NCI-H526 treated with DMSO at 0.1 percent for 48 hours (cell line): ENCODE results near the gene GNA14.
"Not testable (repeated sequence)": the region's sequence is repeated elsewhere in the genome, so short reads cannot be mapped to it uniquely, and the experiment has no call there.

ENCODE experiments used
- DNase-seq: peaks from one replicate; lab custom pipeline; 2025; lab: John Stamatoyannopoulos, UW

Gene GNA14

DNA sequence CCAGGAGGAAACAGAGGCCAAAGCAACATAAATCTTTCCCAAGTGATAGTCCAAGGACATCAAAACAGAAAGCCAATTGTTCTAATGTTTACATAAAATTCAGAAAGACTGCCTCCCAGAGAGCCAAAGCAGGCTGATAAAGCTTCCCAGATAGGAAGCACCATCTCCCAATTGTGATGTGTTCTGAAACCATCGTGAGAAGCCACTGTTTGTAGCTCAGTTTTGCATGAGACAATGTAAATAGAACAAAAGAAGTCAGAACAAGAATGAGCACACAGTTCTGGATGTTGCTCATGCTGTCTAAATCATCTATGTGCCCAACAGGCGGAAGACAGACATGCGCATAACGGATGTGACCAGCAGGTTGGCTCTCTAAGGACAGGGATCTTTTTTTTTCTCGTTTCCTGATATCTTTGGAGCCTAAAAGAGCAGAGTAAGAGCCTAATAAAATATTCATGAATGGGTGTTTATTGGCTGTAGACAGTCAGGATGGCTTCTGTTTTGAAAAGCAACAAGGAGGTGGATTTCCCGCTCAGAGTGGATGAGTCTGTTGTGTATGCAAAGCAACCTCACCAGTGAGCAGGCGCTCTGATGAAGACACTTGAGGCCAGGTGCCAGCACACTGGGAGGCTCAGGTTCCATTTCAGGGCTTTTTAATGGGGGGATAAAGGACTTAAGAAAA lies 113.6 kb downstream of the GNA14 start:
- DNase-seq, result peak; percentile 93

GRCh38 chr9:77533671-77534070 lies 114.5 kb downstream of the GNA14 start:
- no peak for DNase-seq

GRCh38 chr9:77532607-77533006 lies 115.5 kb downstream of the GNA14 start:
- no peak for DNase-seq

GRCh38 chr9:77531400-77531799 lies 116.7 kb downstream of the GNA14 start:
- no peak for DNase-seq

DNA sequence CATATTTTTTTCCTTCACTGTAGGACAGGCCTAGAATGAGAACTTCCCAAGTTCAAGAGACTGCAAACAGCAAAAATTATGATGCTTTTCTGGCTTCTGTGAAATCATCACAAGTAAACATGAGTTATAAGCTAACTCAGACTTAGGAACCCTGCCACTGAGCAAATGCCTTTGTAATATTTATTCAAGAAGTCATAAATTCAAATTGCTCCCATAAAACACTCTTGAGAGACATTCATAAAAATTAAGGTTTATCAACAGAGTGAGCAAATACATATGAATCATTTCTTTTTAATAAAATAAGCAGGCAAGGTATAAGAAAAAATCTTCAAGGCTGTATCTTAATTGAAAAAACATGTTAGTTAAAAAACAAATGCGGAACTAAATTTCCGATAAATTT lies 124.2 kb downstream of the GNA14 start:
- DNase-seq, result peak; percentile 41

DNA sequence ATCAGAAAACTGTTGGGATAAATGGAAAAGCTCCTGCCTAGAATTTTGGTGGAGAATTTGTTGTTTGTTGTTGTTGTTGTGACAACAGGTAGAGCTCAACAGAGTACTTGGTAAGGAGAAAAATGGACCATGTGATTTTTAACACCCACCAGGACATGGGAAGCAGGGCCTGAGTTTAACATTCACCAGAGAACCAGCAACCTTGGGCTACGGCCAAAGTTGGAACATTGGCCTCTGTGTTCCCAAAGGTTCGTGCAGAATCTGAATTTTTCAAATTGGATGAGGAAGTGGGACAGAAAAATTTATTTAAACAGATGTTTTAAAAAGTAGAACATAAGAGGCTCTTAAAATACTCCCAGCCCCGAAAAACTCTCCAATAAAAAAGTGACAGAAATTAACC lies 127.0 kb downstream of the GNA14 start:
- DNase-seq, result no peak

DNA sequence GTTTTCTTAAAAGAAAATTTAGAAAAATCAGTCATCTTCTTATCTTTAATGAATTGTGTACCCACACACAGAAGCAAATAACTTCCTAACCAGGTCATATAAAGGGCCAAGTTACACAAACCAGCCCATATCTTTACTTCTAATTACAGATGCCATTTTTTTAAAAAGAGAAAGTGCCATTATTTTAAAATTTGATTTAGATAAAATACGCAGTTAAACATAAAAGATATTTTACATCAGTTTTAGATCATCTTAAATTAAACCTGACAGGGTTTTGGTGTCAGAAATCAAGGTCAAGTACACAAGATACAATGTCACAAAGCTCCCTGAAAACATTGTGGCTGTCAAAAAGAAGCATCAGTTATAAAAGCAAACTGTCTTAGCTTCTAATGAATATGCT lies 129.4 kb downstream of the GNA14 start:
- DNase-seq, result no peak

DNA sequence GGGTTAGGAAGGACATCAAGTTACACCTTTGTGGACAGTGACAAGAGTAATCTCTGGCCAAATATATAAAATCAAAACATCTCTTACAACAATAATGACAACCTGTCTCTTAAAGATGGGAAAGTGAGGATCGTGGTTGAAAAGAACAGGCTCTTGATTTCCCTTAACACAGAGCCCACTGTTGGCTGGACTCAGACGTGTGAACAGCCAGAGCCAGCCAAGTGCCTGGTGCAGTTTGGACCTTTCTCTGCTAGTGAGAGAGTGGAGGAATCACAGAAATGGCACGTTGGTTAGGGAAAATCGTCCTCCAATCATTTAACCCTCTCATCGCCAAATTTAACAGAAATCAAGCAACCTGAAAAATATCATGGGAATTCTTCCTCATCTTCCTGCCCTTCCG lies 131.3 kb downstream of the GNA14 start:
- DNase-seq, result no peak

DNA sequence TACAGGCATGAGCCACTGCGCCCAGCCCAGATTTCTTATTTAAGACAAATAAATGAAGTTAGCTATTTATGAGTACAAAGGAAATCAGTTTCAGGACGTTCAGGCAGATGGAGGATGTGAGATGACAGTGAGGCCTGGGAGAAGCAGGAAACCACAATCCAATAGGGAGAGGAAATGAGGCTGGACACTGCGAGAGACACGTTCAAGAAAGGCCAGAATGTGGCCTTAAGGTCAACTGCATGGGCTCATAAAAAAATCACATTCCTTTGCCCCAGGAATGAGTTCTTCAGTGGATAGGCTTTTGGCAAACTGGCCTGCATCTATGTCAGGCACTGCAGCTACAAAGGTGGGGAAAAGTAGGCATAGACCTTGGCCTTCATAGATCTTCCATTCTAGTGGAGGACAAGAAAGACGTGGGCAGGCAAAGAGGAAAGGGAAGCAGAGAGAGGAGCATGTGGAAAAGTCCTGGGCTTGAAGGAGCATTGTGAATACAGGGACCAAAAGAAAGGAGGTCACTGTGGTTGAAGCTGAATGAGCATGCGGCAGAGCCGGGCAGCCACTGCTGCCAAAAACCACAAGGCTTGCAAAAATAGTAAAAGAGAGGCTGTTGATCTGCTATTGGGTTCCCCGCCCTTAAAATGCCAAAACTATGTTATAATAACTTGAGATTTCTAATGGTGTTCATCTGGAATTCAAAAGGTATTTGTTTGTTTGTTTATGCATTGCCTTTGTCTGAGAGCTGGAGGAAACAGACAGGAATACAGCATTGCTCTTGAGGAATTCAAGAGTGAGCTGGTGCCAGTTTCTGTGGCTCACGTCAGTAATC lies 133.0 kb downstream of the GNA14 start:
- DNase-seq, result no peak

- no peak for DNase-seq
Measured at GRCh38 chr9:77513457-77513856, 134.7 kb downstream of the GNA14 start.

DNA sequence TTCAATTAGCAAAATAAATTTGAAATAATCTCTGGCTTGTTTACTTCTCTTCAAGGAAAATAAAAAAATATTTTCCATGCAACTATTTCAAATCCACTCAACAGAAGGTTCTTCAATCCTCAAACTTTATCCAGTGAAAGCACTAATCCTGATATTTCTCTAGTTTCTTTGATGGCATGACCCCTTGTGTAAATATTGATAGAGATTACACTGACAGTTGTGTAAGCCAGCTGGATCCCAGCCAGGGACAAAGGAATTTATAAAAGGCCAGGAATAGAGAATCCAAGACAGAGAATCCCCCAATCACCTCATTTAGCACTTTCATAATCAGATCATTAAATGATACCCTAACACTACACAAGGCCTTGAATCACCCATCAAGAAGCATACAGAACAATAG lies 135.2 kb downstream of the GNA14 start:
- DNase-seq, result no peak

DNA sequence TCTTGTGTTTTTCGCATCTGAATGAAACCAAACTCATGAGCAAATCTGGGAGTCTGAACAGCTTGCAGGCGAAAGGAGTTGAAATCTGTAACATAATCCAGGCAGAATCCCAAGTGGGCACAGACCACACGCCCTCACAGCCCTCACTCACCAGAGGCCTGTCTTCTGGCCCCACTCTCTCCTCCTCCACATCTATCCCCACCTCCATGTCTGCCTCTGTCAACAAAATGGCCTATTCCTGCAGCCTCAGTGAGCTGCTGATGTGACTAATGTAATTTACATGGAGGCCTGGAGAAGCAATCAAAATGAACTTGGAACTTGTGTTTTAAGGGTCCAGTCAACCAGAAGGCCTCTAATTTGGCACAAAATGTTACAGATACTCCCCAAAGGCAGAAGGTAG lies 136.6 kb downstream of the GNA14 start:
- DNase-seq, result no peak

- no peak for DNase-seq
Measured at GRCh38 chr9:77510666-77511065, 137.5 kb downstream of the GNA14 start.

- no peak for DNase-seq
Measured at GRCh38 chr9:77508396-77508795, 139.7 kb downstream of the GNA14 start.

DNA sequence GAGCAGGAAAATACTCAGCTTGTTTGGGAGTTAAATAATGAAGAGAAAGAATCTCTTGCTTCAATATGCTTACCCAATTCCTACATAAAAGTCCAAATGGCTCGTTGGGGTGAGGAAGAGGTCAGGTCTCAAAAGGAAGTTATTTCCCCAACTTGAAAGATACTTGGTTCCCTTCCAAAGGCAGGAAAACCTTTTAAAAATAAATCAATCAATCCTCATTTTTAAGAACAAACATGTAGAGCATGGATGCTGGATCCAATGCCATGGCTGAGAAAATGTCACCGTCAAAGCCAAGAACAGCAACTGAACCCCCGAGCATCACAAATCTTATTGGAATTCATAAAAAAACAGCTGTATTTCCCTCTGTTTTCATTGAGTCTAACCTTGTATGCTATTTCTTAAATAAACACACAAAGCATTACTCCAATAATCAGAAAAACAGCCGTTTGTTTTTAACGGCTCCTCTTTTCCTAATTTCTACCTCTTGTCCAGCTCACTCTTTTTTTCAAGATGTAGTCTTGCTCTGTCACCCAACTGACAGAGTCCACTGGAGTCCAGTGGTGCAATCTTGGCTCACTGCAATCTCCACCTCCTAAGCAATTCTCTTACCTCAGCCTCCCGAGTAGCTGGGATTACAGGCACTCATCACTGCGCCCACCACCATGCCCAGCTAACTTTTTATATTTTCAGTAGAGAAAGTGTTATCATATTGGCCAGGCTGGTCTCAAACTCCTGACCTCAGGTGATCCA lies 140.7 kb downstream of the GNA14 start:
- no peak for DNase-seq

DNA sequence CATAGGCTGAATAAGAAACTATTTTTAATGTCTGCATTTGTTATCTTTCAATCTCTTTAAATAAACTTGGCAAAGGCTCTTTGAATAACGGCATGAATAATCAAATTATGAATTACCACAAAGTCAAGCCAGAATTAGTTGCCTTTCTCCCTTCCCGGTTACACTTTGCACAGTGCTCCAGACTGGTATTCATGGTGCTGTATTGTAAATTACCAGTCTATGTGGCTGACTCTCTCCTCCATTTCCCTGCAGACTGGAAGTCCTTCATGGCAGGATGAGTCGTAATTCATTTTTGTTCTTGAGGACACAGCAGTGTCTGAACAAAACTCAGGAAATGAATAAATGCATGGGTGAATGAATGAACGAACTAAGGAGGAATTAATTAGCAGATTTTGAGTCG lies 142.9 kb downstream of the GNA14 start:
- DNase-seq, result peak; percentile 82

- no peak for DNase-seq
Measured at GRCh38 chr9:77502568-77502967, 145.6 kb downstream of the GNA14 start.

DNA sequence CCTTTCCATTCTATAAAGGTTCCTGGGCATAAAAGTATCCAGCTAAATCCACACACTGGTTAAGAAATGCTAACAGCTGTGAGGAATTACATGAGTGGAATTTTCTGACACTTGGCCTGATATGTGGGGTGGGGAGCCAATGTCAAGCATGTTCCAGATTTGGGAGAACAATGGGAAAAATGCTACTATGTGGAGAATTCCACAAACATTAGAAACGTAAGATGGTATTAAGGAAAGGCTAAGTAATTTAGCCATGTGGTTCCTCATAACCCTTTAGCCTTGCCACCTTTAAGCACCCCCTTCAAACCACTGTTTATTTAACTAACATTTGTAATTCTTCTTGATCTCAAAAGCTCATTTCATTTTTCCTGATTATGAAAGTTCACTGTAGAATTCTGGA lies 149.2 kb downstream of the GNA14 start:
- DNase-seq, result no peak

DNA sequence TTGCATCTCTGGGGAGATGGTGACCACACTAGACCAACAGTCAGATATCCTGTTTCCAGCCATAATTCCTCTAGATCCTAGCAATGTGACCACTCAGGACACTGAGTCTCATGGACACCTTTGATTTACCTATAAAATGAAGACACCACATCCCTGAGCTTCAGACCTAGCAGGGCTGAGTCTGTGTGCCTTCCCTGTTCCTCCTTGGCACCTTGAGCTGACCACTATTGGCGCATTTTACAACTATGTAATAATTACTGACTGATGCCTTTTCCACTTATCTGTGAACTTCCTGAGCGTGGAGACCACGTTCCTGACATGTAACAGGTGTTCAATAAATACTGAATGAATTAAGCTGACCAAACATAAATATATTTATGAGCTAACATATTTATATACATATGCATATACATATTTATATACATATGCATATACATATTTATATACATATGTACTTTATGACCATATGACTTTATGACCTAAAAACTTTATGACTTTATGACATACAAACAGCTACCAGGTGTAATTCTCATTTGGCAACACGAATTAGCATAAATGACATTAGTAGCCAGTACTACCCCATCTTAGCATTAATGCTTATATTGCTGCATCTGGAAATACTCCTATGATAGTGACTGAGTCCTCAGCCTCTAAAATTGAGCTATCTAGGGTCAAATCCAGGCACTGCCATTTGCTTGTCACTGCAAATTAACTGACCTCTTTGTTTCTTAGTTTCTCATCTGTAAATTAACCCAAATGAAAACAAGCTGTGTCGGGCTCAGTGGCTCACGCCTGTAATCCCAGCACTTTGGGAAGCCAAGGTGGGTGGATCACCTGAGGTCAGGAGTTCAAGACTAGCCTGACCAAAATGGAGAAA lies 150.6 kb downstream of the GNA14 start:
- no peak for DNase-seq

- no peak for DNase-seq
Measured at GRCh38 chr9:77495834-77496671, 152.1 kb downstream of the GNA14 start.

DNA sequence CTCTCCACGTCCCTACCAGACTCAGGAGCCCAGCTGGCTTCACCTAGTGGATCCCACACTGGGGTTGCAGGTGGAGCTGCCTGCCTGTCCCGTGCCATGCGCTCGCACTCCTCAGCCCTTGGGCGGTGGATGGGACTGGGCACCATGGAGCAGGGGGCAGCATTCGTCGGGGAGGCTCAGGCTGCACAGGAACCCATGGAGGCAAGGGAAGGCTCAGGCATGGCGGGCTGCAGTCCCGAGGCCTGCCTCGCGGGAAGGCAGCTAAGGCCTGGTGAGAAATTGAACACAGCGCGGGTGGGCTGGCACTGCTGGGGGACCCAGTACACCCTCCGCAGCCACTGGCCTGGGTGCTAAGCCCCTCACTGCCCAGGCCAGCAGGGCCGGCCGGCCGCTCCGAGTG lies 157.8 kb downstream of the GNA14 start:
- not testable (repeated sequence) for DNase-seq
